GM23248 (cell line): ENCODE measurements around the gene PTGS1.
"Not testable (repeated sequence)": the region's sequence is repeated elsewhere in the genome, so short reads cannot be mapped to it uniquely, and the experiment has no call there.

Source experiments
- EZH2 ChIP-seq: fragments of 200-600 bp; sonication (generic); IDR thresholded peaks from 2 replicates; pipeline ENCODE4 v1.6.1; 2018; ENCODE audit warnings: antibody characterized with exemption, mild to moderate bottlenecking; ENCODE audit not compliant: insufficient read depth, poor library complexity, severe bottlenecking
- EZH2phosphoT487 ChIP-seq: fragments of 200-600 bp; sonication (generic); IDR thresholded peaks from 2 replicates; pipeline ENCODE4 v1.6.1; 2018; ENCODE audit warnings: antibody characterized with exemption, moderate library complexity, mild to moderate bottlenecking, low read depth; ENCODE audit not compliant: insufficient read depth

DNA sequence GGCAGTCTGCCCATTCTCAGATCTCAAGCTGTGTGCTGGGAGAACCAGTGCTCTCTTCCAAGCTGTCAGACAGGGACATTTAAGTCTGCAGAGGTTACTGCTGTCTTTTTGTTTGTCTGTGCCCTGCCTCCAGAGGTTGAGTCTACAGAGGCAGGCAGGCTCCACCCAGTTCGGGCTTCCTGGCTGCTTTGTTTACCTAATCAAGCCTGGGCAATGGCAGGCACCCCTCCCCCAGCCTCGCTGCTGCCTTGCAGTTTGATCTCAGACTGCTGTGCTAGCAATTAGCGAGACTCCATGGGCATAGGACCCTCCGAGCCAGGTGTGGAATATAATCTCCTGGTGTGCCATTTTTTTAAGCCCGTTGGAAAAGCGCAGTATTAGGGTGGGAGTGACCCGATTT lies 43.3 kb downstream of the PTGS1 start:
- TF ChIP-seq EZH2, EZH2phosphoT487: not testable (repeated sequence)
